22Rv1 (cell line): ENCODE data around the gene ARHGAP36.

Experiments used
- CTCF ChIP-seq: fragments of 450-650 bp; IDR thresholded peaks from 2 replicates; pipeline ENCODE4 v1.5.1; 2017; ENCODE audit warnings: mild to moderate bottlenecking
- ZFX ChIP-seq: fragments of 450-650 bp; IDR thresholded peaks from 2 replicates; pipeline ENCODE4 v1.6.1; 2017; ENCODE audit warnings: antibody characterized with exemption, borderline replicate concordance

DNA sequence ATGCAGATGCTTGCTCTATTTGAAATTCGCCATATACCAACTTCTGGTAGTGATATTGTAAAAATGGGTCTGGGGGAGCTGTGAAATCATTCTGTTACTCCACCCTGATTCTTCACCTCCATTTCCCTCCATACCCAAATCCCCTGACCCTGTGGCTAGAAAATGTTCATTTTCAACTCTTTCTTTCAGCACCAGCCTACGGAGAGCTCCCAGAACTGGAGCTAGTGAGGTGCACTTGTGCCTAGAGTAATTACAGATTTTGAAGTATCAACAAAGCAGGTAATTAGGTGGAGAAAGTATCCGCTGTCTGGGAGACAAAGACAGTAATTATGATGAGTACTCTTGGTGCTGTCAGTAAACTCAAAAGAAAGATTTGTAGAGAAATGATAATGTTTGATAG is 8.1 kb downstream of the ARHGAP36 start:
- no peak for TF ChIP-seq CTCF
- TF ChIP-seq ZFX: no peak
